ENCODE data around the gene MICAL3.

MICAL3 gene

GRCh38 chr22:17949642-17950473 lies 74.5 kb downstream of the MICAL3 start:
- no peak overlapping the region for H3K27ac ChIP-seq
- H3K9me3 ChIP-seq (ENCODE audit: low read depth, low read length), result no peaks in the 10 kb centered on the region
- H3K9ac ChIP-seq (ENCODE audit: insufficient read length), result no peak overlapping the region
- H3K36me3 ChIP-seq (ENCODE audit: insufficient read depth, low read length), result no peaks in the 10 kb centered on the region
- TF ChIP-seq EZH2 (IDR thresholded peaks at IDR 0.05) (no peak), FOXP2 (optimal IDR thresholded peaks at IDR 0.05; ENCODE audit: control extremely low read depth, extremely low read length, insufficient read depth) (no peak), POLR2AphosphoS5 (IDR thresholded peaks at IDR 0.05; ENCODE audit: borderline replicate concordance, low read depth, low read length) (no peak)
- no peak for DNase-seq (ENCODE audit: low read depth, low spot score)
- H3K4me3 ChIP-seq, result no peak overlapping the region

- TF ChIP-seq POLR2AphosphoS5 (IDR thresholded peaks at IDR 0.05; ENCODE audit: borderline replicate concordance, low read depth, low read length) (no peak), FOXP2 (optimal IDR thresholded peaks at IDR 0.05; ENCODE audit: control extremely low read depth, extremely low read length, insufficient read depth) (no peak)
- Histone ChIP-seq H3K9ac (ENCODE audit: insufficient read length) (no peak overlapping the region), H3K4me3 (no peak overlapping the region), H3K9me3 (ENCODE audit: low read depth, low read length) (no peaks in the 10 kb centered on the region), H3K36me3 (ENCODE audit: insufficient read depth, low read length) (no peaks in the 10 kb centered on the region), H3K27ac (no peak overlapping the region)
- DNase-seq (ENCODE audit: low read depth, low spot score), result no peak
Observed at GRCh38 chr22:17948101-17948500, 76.3 kb downstream of the MICAL3 start.

- H3K36me3 ChIP-seq (ENCODE audit: insufficient read depth, low read length), result no peaks in the 10 kb centered on the region
Observed at GRCh38 chr22:17946662-17947367, 77.5 kb downstream of the MICAL3 start.

GRCh38 chr22:17945888-17946648 lies 78.3 kb downstream of the MICAL3 start:
- Histone ChIP-seq H3K4me3 (no peak overlapping the region), H3K9me3 (ENCODE audit: low read depth, low read length) (no peaks in the 10 kb centered on the region), H3K9ac (ENCODE audit: insufficient read length) (no peak overlapping the region), H3K36me3 (ENCODE audit: insufficient read depth, low read length) (no peaks in the 10 kb centered on the region), H3K27ac (no peak overlapping the region)
- TF ChIP-seq EZH2 (IDR thresholded peaks at IDR 0.05) (no peak), POLR2AphosphoS5 (IDR thresholded peaks at IDR 0.05; ENCODE audit: borderline replicate concordance, low read depth, low read length) (no peak), FOXP2 (optimal IDR thresholded peaks at IDR 0.05; ENCODE audit: control extremely low read depth, extremely low read length, insufficient read depth) (no peak)
- DNase-seq (ENCODE audit: low read depth, low spot score), result no peak

More at GRCh38 chr22:17946662-17947367, 77.5 kb downstream of the MICAL3 start:
- Histone ChIP-seq H3K27ac (no peak overlapping the region), H3K4me3 (no peak overlapping the region), H3K9ac (ENCODE audit: insufficient read length) (no peak overlapping the region), H3K9me3 (ENCODE audit: low read depth, low read length) (no peaks in the 10 kb centered on the region)
- DNase-seq (ENCODE audit: low read depth, low spot score), result no peak
- TF ChIP-seq EZH2 (IDR thresholded peaks at IDR 0.05) (no peak), POLR2AphosphoS5 (IDR thresholded peaks at IDR 0.05; ENCODE audit: borderline replicate concordance, low read depth, low read length) (no peak), FOXP2 (optimal IDR thresholded peaks at IDR 0.05; ENCODE audit: control extremely low read depth, extremely low read length, insufficient read depth) (no peak)

- TF ChIP-seq EZH2 (IDR thresholded peaks at IDR 0.05) (no peak), POLR2AphosphoS5 (IDR thresholded peaks at IDR 0.05; ENCODE audit: borderline replicate concordance, low read depth, low read length) (no peak), FOXP2 (optimal IDR thresholded peaks at IDR 0.05; ENCODE audit: control extremely low read depth, extremely low read length, insufficient read depth) (no peak)
- H3K9me3 ChIP-seq (ENCODE audit: low read depth, low read length), result no peaks in the 10 kb centered on the region
- H3K27ac ChIP-seq, result no peak overlapping the region
- no peaks in the 10 kb centered on the region for H3K36me3 ChIP-seq (ENCODE audit: insufficient read depth, low read length)
- H3K9ac ChIP-seq (ENCODE audit: insufficient read length), result no peak overlapping the region
- no peak for DNase-seq (ENCODE audit: low read depth, low spot score)
- H3K4me3 ChIP-seq, result no peak overlapping the region
Observed at GRCh38 chr22:17945156-17945887, 79.0 kb downstream of the MICAL3 start.

- Histone ChIP-seq H3K27ac (no peak overlapping the region), H3K4me3 (no peak overlapping the region), H3K9me3 (ENCODE audit: low read depth, low read length) (no peaks in the 10 kb centered on the region), H3K9ac (ENCODE audit: insufficient read length) (no peak overlapping the region), H3K36me3 (ENCODE audit: insufficient read depth, low read length) (no peaks in the 10 kb centered on the region)
- TF ChIP-seq FOXP2 (optimal IDR thresholded peaks at IDR 0.05; ENCODE audit: control extremely low read depth, extremely low read length, insufficient read depth) (no peak), POLR2AphosphoS5 (IDR thresholded peaks at IDR 0.05; ENCODE audit: borderline replicate concordance, low read depth, low read length) (no peak), EZH2 (IDR thresholded peaks at IDR 0.05) (no peak)
- no peak for DNase-seq (ENCODE audit: low read depth, low spot score)
Observed at GRCh38 chr22:17944256-17944655, 80.1 kb downstream of the MICAL3 start.

GRCh38 chr22:17943533-17944249 lies 80.7 kb downstream of the MICAL3 start:
- no peaks in the 10 kb centered on the region for H3K9me3 ChIP-seq (ENCODE audit: low read depth, low read length)
- no peak overlapping the region for H3K27ac ChIP-seq
- DNase-seq (ENCODE audit: low read depth, low spot score), result no peak
- no peak overlapping the region for H3K9ac ChIP-seq (ENCODE audit: insufficient read length)
- H3K36me3 ChIP-seq (ENCODE audit: insufficient read depth, low read length), result no peaks in the 10 kb centered on the region
- no peak overlapping the region for H3K4me3 ChIP-seq
- TF ChIP-seq POLR2AphosphoS5 (IDR thresholded peaks at IDR 0.05; ENCODE audit: borderline replicate concordance, low read depth, low read length), result no peak
- no peak for TF ChIP-seq FOXP2 (optimal IDR thresholded peaks at IDR 0.05; ENCODE audit: control extremely low read depth, extremely low read length, insufficient read depth)
- no peak for TF ChIP-seq EZH2 (IDR thresholded peaks at IDR 0.05)
